Adrenal gland (tissue), 5 donors: ENCODE data around the gene SLC43A3.
"Not testable (repeated sequence)": the region's sequence is repeated elsewhere in the genome, so short reads cannot be mapped to it uniquely, and the experiment has no call there.

Source experiments
- POLR2A ChIP-seq, 2 donors: fragments of 450-650 bp; IDR thresholded peaks; one replicate each; pipeline ENCODE4 v1.6.1; 2017; ENCODE audit warnings: antibody characterized with exemption in 2 of 2, mild to moderate bottlenecking in 2 of 2, moderate library complexity in 1 of 2
- TF ChIP-seq, protein P1 (sequence below), 6 experiments: fragments of 450-650 bp in 4 of 6; fragments of 200-600 bp in 2 of 6; sonication (generic) in 1 of 6; IDR thresholded peaks; 1 replicate in 5 of 6; 2 replicates in 1 of 6; pipeline versions ENCODE4 v1.5.1 to v1.8.0; 2016 to 2021; ENCODE audit warnings: antibody characterized with exemption in 6 of 6, mild to moderate bottlenecking in 2 of 6, moderate library complexity in 1 of 6
- donor health status: DM: no; HTN: no; CAD: no.

DNA sequence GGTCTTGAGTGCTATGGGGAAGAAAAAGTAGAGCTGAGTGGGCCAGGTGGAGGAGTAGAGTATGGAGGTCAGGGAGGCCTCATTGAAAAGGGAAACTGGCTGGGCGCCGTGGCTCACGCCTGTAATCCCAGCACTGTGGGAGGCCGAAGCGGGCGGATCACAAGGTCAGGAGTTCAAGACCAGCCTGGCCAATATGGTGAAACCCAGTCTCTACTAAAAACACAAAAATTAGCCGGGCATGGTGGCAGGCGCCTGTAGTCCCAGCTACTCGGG is 18.1 kb upstream of the SLC43A3 start:
- TF ChIP-seq, protein P1, sequence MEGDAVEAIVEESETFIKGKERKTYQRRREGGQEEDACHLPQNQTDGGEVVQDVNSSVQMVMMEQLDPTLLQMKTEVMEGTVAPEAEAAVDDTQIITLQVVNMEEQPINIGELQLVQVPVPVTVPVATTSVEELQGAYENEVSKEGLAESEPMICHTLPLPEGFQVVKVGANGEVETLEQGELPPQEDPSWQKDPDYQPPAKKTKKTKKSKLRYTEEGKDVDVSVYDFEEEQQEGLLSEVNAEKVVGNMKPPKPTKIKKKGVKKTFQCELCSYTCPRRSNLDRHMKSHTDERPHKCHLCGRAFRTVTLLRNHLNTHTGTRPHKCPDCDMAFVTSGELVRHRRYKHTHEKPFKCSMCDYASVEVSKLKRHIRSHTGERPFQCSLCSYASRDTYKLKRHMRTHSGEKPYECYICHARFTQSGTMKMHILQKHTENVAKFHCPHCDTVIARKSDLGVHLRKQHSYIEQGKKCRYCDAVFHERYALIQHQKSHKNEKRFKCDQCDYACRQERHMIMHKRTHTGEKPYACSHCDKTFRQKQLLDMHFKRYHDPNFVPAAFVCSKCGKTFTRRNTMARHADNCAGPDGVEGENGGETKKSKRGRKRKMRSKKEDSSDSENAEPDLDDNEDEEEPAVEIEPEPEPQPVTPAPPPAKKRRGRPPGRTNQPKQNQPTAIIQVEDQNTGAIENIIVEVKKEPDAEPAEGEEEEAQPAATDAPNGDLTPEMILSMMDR (IDR thresholded peaks at IDR 0.05), result not testable (repeated sequence)
- TF ChIP-seq POLR2A (IDR thresholded peaks at IDR 0.05), result not testable (repeated sequence)
